ENCODE results near the gene RNF14. TPM values are rescaled to one million over a fixed set of nuclear protein-coding genes. Genes with fewer than 3 reads are reported as not detected.
A peak's percentile ranks its signal among the peaks of the same experiment; 100 is the strongest.
"Not testable (repeated sequence)": the region's sequence is repeated elsewhere in the genome, so short reads cannot be mapped to it uniquely, and the experiment has no call there.

Gene RNF14
- total and polyA plus RNA-seq, 2 experiments from 2014 or later, result 8.9 to 19.0 TPM

GRCh38 chr5:142033632-142034567, 65.0 kb downstream of the RNF14 start:
- H3K4me3 Mint-ChIP-seq; H3K36me3 ChIP-seq (ENCODE audit: insufficient read depth): not testable (repeated sequence)

GRCh38 chr5:142034994-142035393, 66.1 kb downstream of the RNF14 start:
- no peaks in the 10 kb centered on the region for H3K4me1 ChIP-seq (ENCODE audit: insufficient read depth)
- Mint-ChIP-seq H3K36me3 (ENCODE audit: low read depth) (no peaks in the 10 kb centered on the region), H3K4me3 (no peak overlapping the region), H3K9me3 (no peaks in the 10 kb centered on the region; the same call in 2 of the 3 replicates), H3K27ac (no peak overlapping the region), H3K27me3 (ENCODE audit: insufficient read depth, low read depth, poor library complexity) (peaks cover 4% of the 10 kb centered on the region), H3K4me1 (no peaks in the 10 kb centered on the region)
- ATAC-seq (no peak), DNase-seq (ENCODE audit: low spot score) (no peak)
- no peaks in the 10 kb centered on the region for H4K20me1 ChIP-seq (replicated peaks; ENCODE audit: insufficient read depth)
- H3K36me3 ChIP-seq (ENCODE audit: insufficient read depth), result no peaks in the 10 kb centered on the region
- no peaks in the 10 kb centered on the region for H3F3A ChIP-seq (replicated peaks; ENCODE audit: low read depth)
- H3K4me2 ChIP-seq, result no peak overlapping the region
- H3K9me2 ChIP-seq (ENCODE audit: insufficient read depth), result no peaks in the 10 kb centered on the region
- H3K79me2 ChIP-seq (replicated peaks; ENCODE audit: insufficient read depth), result no peaks in the 10 kb centered on the region
- H3K27me3 ChIP-seq (ENCODE audit: insufficient read depth), result no peaks in the 10 kb centered on the region
- no peak overlapping the region for H3K4me3 ChIP-seq
- H3K27ac ChIP-seq (ENCODE audit: low read depth), result no peak overlapping the region
- H2AFZ ChIP-seq, result 0 out of 2 replicates have a peak overlapping the region, but pooled peaks have one; percentile 76
- no peak for TF ChIP-seq REST (IDR thresholded peaks at IDR 0.05; ENCODE audit: unreplicated experiment)
- TF ChIP-seq ETS1 (IDR thresholded peaks at IDR 0.05), result no peak
- TF ChIP-seq ZNF331 (CRISPR knock-in tag; IDR thresholded peaks at IDR 0.05; ENCODE audit: low read depth), result no peak
- TF ChIP-seq ZNF114 (CRISPR knock-in tag; IDR thresholded peaks at IDR 0.05), result no peak

More at GRCh38 chr5:142033632-142034567, 65.0 kb downstream of the RNF14 start:
- H3K4me1 ChIP-seq (ENCODE audit: insufficient read depth); H3K27me3 ChIP-seq (ENCODE audit: insufficient read depth); H3K4me2 ChIP-seq; H3K4me1 Mint-ChIP-seq; H3K27ac ChIP-seq (ENCODE audit: low read depth); ATAC-seq; H3K79me2 ChIP-seq (replicated peaks; ENCODE audit: insufficient read depth); H3K9me3 Mint-ChIP-seq; H3K9me2 ChIP-seq (ENCODE audit: insufficient read depth); H3K4me3 ChIP-seq; H3K27me3 Mint-ChIP-seq (ENCODE audit: insufficient read depth, low read depth, poor library complexity); DNase-seq (ENCODE audit: low spot score); H4K20me1 ChIP-seq (replicated peaks; ENCODE audit: insufficient read depth); H3K27ac Mint-ChIP-seq; H3K36me3 Mint-ChIP-seq (ENCODE audit: low read depth); H3F3A ChIP-seq (replicated peaks; ENCODE audit: low read depth): not testable (repeated sequence)
- peak overlapping the region; percentile 90; the same call in 1 of the 2 replicates for H2AFZ ChIP-seq
